Erythroblast (primary cell): ENCODE results near the gene CDK17.

Source experiments
- DNase-seq, 2 experiments: peaks; one replicate each; lab custom pipeline; 2025; lab: John Stamatoyannopoulos, UW
- GATA1 ChIP-seq: IDR thresholded peaks from 2 replicates; pipeline ENCODE4 v1.6.1; 2011; ENCODE audit warnings: low read depth, mild to moderate bottlenecking, control low read depth, low read length, moderate library complexity
- POLR2A ChIP-seq: IDR thresholded peaks from 2 replicates; pipeline ENCODE4 v1.6.1; 2011; ENCODE audit warnings: mild to moderate bottlenecking, low read length

CDK17 gene

DNA sequence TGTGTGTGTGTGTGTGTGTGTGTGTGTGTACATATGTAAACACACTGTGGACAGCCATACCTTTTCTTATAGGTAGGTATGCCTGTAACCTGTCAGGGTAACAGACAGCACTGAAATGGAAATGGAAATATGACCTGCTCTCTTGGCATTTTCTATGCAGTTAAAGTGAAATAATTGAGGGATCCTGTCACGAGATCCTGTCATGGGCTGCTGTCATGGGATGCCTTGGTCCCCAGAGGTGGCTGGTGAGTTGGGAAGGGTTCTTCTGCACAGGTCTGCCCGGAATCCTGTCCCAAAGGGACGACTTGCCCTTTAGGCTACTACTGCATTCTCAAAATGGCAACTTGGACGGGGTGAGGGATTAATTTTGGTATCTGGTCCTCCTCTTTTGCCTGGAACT, 158.8 kb downstream of the CDK17 start:
- TF ChIP-seq GATA1 (no peak), POLR2A (no peak)
- no peak for DNase-seq

DNA sequence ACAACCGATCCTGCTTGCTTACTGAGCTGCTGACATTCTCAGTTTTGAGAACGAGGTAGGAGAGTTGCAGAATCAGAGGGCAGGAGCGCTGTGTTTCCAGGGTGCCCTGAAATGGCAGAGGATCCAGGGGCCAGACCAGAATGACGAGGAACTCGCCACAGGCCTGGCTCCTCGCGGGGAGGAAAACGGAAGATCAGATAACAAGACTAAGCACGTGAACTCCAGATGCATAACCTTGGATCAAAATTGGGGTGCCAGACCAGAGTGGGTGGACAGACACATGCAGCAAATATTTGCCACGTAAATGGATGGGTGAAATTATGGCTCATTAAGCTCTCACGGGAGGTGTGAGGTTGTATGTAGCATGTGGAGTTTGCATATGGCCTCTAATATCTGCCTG, 159.6 kb downstream of the CDK17 start:
- no peak for TF ChIP-seq POLR2A
- TF ChIP-seq GATA1 = no peak
- DNase-seq = no peak

DNA sequence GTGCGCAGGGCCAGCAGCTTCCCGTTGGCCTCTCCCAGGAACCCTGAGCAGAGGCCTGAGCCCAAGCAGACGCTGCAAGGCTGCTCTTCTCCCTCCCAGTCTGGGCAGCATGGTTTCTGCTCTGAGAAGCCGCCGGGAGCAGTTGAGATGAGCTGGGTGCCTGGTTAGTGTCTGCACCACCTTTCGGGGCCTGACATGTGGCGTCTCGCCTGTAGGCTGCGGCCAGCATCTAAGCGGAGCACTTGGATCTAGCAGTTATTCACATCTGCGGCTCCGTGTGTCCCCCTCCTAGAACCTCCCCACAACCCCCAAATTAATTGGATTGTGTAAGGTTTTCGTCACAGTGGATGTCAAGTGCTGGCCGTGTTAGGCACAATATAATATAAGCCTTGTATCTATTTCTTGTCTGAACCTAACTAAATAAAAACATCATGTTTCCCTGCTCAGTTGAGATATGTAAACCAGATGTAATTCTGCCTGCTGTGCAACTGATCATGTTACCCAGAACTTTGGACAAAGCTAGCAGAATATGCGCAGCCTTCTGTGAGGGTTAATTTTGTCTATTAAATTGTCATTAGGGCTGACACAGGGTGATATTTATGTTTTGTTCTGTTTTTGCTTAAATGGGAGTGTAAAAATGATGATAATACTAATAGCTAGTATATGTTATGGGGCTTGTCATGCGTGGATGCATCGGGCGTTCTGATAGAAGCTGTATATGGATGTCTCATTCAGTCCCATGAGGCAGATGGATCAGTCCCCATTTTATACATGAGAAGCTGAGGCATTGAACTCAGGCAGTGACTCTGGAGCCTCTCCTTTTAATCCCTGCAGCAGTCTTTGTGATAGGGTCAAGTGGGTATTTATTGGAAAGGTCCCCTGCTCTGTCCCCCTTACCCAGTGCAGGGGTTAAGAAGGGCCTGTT, 160.3 kb downstream of the CDK17 start:
- no peak for DNase-seq
- TF ChIP-seq GATA1 = no peak
- no peak for TF ChIP-seq POLR2A

DNA sequence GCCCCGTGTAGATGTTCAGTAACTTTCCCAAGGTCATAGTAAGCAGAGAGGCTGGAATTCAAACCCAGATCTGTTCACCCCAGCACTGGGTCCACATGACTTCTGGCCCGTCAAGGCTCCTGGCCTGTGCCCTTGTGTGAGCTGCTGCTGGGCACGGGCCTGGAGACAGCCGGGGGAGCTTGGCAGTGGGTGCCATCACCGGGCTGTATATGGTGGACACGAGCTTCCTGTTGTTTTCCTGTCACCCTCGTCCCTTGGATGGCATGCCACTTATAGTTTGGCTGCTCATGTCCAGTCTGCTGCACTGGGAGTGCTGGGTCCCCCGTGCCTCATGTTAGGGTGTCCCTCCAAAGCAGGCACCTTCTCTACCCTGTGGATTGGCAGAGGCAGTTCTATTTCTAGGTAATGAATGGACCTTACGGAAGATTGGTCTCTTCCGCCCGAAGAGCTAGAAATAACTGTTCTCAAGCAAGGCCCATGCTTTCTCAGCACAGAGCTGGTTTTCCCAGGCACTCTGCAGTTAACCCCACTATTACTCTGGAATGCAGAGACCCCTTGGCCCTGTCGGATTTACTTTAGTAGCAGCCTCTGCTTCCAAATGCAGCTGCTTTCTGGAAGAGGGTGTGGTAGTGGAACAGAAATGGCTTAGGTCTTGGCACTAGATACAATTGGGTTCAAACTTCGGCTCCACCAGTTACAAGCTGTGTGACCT, 161.7 kb downstream of the CDK17 start:
- TF ChIP-seq GATA1 (no peak), POLR2A (no peak)
- no peak for DNase-seq

DNA sequence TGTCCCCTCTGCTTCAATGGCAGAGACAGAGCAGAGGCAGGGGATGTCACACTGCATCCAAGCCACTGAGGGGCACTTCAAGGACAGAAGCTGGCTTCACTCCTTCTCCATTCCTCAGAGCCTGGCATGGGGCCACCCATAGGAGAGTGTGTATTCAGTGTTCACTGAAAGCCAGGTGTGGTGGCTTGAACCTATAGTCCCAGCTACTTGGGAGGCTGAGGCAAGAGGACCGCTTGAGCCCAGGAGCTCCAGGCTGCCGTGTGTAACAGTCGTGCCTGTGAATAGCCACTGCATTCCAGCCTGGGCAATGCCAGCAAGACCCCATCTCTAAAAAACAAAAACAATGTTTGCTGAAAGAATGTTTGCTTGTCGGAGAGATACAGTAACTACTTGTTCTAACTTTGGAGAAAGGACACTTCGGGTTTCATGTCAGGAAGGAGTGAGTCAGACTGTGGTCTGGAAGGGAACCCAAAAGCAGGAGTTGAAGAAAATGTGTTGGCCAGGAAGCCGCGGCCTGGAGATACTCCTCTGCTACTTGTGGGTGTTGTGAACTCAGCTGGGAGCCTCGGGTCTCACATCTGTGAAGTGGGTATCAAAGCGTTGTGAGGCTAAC, 162.7 kb downstream of the CDK17 start:
- peak in 1 of 2 experiments; percentile 9 for DNase-seq

DNA sequence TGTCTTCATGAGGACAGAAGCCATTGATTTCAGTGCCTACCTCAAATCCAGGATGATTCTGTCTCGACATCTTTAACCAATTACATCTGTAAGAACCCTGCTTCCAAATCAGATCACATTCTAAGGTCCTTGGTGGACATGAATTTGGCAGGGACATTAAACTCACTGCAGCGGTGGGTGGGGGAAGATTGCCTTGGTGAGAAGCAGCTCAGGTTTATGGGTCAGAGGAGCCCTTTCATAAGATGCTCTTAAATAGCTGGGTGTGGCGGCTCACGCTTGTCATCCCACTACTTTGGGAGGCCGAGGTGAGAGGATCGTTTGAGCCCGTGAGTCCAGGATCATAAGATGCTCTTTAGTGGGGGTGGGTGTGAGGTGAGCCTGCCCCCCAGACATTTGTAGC, 163.2 kb downstream of the CDK17 start:
- no peak for DNase-seq
- TF ChIP-seq POLR2A (no peak), GATA1 (no peak)

More for the DNA sequence above, 162.7 kb downstream of the CDK17 start:
- no peak for TF ChIP-seq GATA1

DNA sequence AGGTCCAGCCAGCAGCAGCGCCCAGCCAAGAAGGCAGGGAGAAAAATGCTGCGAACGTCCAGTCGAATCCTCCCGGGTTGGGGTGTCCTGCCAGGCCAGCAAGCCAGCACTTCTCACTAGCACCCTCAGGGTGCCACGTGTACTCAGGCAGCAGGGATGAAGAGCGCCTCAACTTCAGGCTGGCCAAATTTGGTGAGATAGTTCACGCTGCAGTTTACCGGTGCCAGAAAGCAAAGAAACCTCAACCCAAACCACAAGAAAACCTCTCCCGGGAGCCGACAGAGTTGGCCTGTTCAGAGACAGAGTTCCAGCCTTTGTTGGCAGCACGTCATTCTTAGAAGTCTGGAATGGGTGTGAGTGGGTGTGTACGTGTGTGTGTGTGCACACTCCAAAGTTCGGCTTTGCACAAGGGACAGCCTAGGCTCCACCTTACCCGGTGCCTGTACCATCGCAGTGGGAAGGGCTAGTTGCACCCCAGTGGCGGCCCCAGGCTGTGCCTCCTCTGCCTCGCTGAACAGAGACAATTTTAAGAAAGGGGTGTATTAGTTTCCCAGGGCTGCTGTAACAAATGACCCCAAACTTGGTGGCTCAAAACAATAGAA, 163.9 kb downstream of the CDK17 start:
- TF ChIP-seq POLR2A (no peak), GATA1 (no peak)
- no peak for DNase-seq

DNA sequence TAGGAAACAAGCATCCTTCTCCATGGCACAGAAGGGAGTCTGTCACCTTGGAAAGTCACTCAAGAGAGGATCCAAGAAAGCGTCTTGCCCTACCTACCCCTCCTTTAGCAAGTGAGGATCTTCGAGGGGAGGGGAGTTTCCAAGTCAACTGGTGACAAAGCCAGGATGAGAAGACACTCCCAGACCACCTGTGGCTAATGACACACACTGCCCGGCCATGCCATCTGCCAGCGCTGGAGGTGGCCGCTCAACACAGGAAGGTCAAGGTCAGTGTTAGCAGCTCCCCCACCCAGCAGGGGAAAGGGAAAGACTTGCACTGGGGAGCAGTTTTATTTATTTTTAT, 164.8 kb downstream of the CDK17 start:
- TF ChIP-seq POLR2A (no peak), GATA1 (no peak)

DNA sequence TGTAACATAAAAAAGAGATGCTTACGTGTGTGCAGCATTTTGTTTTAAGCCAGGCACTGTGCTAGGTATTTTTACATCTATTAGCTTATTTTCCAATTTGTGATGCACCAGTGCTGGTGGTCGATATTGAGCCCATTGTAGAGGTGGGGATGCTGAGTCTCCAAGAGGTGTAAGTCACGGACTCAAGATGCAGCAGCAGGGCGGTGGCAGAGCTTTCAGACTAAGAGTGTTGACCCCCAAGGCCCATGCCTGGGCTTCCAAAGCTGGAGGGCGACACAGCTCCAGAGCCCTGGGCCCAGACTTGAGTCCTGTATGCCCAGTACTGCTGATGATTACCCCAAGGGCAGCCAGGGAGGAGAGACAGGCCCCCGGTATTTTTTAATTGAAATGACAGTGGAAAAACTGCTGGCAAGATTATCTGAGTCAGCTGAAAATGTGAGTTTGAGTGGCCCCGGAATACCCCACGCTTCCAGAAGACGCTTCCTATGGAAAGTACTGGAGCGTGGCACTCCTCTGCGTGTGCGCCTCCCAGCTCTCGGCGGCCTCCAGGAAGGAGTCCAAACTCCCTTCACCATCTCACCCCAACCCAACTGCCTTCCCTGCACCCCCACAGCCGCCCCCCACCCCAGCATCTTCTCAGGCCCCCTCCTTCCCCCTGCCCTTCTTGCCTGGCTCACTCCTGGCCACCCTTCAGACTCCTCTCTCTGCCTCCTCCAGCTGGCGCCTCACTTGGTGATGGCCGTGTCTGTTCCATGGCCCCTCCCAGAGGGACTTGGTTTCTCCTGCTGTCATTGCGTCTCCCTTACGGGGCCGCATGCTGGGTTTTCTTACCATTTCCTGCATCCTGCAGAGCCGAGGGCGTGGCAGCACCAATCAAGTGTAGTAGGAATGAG, 165.4 kb downstream of the CDK17 start:
- TF ChIP-seq GATA1 (no peak), POLR2A (no peak)
- no peak for DNase-seq

More for the DNA sequence above, 164.8 kb downstream of the CDK17 start:
- DNase-seq = no peak

DNA sequence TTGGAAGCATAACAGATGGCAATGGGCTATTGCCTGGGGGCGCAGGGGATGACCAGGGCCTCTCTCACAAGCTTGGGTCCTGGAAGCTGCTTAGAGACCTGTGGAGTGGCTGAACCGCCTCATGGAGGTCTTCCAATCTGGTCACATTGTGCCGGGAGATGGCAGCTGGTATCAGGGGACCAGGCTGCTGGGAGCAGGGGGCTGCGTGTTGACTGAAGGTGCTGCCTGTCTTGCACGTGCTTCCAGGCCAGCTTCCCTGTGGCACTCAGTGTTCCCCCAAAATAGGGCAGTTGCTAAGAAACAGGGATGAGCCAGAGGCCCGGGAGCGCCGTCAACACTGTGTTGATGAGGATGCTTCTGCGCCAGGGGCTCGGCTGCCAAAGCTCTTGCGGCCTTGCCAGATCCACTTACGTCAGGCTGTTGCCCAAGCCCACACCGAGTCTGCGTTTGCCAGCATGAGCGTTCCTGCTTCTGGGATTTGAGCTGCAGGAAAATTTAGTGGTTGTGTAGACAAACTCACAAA, 166.2 kb downstream of the CDK17 start:
- no peak for TF ChIP-seq GATA1
- TF ChIP-seq POLR2A = no peak
- DNase-seq = no peak

DNA sequence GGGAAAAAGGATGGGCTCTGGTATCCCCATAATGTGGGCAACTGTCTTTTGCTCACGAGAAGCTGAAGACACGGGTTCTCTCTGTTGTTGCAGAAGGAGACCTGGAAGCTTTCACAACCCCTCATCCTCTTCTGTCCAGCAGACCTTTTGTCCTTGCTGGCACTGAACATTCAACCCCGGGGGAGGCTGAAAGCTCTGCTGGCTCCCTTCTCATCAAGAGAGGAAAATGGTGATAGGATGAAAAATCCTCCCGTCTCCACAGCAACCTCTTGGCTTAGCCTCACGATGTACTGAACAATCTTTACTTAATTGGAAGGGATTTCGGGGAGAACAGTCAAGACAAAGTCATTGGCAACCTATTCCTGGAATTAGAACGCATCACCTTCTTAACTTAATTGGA, 167.1 kb downstream of the CDK17 start:
- TF ChIP-seq POLR2A (no peak), GATA1 (no peak)
- DNase-seq = no peak

DNA sequence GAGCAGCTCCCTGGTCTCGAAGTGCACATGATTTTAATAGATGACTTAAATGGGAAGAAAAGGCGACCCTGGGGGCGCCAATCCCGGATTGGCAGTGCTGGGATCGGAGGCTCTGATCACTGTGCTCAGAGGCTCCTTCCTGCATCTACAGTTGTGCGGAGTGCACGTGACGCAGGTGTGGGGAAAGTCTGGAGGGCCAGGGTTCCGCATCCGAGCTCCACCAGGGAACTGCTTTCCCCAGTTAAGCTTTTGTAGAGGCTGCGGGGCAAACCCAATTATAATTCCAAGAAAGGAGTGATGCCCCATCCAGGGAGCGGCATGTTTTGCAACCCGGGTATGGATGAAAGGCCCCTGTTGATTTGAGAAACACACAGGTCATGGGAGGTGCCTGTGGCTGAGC, 169.6 kb downstream of the CDK17 start:
- no peak for DNase-seq
- no peak for TF ChIP-seq GATA1

DNA sequence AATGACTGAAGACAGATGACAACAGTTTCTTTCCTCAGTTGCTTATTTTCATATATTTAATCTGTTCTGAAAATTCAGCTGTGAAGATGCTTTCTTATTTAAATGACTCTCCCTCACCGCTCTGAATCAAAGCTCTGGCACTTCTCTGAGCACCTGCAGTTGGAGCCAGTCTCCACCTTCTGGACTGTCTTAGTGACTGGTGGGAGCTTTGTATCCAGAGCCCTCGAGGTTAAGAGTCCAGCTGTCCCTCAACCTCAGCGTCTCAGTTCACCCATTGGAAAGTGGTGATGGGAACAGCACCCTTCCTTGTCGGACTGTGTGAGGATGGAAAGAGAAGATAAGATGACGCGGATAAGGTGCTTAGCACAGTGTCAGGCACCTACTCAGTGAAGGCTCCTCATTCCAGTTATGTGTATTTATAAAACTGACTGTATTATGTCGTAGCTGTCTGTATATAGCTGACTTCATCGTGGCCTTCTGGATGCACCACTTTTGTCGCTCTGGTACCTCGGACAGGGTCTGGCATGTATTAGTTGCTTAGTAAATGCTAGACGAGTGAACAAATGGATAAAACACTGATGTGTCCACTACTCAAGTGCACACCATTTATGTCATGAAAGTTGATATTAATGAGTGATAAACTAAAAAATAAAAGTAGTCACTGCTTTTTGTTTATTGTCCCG, 171.5 kb downstream of the CDK17 start:
- TF ChIP-seq GATA1 = no peak
- no peak for TF ChIP-seq POLR2A
- DNase-seq = no peak
